ENCODE results near the gene ADNP2.

The ADNP2 gene

DNA sequence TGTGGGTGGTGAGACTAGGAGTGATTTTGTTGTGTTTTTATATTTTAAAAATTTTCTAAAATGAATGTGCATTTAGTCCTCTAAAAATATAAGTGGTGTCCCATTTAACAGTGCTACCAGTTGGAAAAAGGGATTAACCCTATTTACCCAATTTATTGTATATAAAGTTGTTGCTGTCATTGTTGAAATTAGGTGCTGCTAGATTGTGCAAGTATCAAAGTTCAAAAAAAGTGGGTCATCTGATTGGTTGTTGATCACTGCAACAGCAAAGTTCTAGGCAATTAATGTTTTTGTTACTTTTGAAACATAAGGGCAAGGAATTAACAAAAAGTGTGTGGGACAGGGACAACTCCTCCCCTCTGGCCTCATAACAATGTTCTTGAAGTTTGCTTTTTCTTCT, 40.6 kb downstream of the ADNP2 start:
- TF ChIP-seq, protein P1, sequence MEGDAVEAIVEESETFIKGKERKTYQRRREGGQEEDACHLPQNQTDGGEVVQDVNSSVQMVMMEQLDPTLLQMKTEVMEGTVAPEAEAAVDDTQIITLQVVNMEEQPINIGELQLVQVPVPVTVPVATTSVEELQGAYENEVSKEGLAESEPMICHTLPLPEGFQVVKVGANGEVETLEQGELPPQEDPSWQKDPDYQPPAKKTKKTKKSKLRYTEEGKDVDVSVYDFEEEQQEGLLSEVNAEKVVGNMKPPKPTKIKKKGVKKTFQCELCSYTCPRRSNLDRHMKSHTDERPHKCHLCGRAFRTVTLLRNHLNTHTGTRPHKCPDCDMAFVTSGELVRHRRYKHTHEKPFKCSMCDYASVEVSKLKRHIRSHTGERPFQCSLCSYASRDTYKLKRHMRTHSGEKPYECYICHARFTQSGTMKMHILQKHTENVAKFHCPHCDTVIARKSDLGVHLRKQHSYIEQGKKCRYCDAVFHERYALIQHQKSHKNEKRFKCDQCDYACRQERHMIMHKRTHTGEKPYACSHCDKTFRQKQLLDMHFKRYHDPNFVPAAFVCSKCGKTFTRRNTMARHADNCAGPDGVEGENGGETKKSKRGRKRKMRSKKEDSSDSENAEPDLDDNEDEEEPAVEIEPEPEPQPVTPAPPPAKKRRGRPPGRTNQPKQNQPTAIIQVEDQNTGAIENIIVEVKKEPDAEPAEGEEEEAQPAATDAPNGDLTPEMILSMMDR (IDR thresholded peaks at IDR 0.05; ENCODE audit: low read depth, low read length, missing control alignments): no peak
- DNase-seq (ENCODE audit: extremely low read depth, low read depth): no peak
- peak overlapping the region; percentile 54 for H3K4me3 ChIP-seq (replicated peaks; ENCODE audit: low read depth, low read length)

DNA sequence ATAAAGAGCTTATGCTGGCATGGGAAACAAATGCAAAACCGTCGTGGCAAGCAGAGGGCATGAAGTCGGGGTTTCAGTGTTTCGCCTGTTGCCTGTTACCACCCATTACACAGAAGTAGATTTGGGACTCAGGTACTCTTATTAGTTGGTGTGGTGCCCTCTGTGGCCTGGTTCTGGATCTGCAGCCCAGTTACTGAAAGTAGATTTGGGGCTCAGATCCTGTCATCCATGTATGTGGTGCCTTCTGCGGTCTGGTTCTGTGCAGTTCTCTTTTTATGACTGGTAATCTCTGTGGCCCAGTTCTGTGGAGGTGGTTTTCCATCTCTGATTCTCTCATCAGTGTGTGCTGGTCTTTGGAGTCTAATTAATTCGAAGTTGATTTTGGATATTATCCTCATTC, 45.2 kb downstream of the ADNP2 start:
- TF ChIP-seq, protein P1 (IDR thresholded peaks at IDR 0.05; ENCODE audit: low read depth, low read length, missing control alignments): peak; percentile 47
- DNase-seq (ENCODE audit: extremely low read depth, low read depth): no peak
- H3K4me3 ChIP-seq (replicated peaks; ENCODE audit: low read depth, low read length): no peak overlapping the region

DNA sequence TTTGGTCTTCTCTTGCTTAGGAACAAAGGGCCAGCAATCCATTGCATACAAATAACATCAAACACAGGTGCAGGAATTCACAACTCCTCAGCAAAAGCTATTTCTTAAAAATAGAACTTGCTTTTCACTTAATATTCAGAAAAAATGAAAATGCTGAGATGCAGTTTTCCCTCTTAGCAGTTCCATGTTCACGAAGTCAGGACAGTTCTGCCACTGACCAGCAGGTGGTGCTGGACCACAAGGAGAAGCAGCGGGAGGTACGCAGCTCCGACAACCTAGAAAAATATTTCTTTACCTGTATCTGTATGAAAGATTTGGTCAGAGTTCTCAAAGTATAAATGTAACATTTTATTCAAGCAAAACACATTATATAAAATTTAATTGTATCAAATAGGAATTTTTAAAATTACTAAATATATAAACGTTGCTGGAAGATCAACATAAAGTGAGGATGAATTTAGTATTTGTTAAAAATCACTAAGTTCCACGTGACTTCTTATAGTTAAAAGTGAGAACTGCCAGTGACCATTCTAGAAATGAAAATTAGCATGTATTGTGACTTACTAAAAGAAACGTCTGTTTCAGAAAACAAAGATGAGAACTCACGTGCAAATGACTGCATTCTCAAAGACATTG, 48.8 kb downstream of the ADNP2 start:
- no peak overlapping the region for H3K4me3 ChIP-seq (replicated peaks; ENCODE audit: low read depth, low read length)
- TF ChIP-seq, protein P1 (IDR thresholded peaks at IDR 0.05; ENCODE audit: low read depth, low read length, missing control alignments): peak; percentile 99
- DNase-seq (ENCODE audit: extremely low read depth, low read depth): no peak

DNA sequence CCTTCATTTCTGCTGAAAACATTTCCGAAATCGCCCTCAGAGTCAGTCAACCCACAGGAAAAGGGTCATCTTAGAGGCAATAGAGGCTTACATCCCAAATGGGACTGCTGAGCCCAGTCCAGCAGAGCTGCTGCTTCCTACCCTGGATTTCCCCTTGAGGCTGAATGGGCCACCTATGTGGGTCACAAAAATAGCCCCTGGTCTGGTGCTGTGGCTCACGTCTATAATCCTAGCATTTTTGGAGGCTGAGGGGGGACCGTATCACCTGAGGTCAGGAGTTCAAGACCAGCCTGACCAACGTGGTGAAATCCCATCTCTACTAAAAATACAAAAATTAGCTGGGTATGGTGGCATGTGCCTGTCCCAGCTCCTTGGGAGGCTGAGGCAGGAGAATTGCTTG, 49.3 kb downstream of the ADNP2 start:
- TF ChIP-seq, protein P1 (IDR thresholded peaks at IDR 0.05; ENCODE audit: low read depth, low read length, missing control alignments): no peak
- no peak overlapping the region for H3K4me3 ChIP-seq (replicated peaks; ENCODE audit: low read depth, low read length)

DNA sequence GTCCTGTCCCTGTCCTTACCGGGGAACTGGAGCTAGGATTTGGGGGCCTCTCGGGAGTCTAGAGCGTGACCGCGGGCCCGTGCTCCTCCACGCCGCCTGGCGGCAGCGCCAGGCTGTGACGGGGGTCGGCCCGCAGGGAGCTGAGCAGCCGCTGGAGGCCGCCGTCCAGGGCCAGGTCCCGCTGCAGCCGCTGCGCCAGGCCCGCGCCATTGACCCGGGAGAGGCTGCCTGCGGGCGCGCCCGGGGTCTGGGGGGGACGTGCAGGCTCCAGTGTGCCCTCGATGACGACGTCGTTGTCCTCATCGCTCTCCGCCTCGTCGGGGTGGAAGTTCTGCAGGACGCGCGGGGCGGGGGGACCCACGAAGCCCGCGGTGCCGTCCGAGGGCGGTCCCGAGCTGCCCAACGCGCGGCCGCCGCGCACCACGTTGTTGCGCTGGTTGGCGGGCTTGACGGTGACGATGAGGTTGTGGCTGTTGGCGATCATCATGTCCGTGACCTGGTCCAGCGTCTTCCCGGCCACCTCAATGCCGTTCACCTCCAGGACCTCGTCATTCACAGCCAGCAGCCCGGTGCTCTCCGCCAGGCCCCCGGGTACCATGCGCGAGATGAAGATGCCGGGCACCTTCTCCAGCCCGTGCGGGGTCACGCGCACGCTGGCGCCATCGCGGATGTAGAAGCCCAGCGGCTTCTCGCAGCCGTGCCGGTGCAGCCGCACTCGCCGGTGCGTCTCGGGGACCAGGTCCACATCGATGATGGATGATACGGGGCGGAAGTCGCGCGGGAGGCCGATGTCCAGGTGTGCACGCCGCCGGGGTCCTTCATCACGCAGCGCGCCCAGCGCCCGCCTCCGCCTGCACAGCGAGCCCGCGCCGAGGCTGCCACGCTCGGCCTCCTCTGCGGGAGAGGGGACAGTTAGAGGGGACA, 50.9 kb downstream of the ADNP2 start:
- TF ChIP-seq, protein P1 (IDR thresholded peaks at IDR 0.05; ENCODE audit: low read depth, low read length, missing control alignments): no peak
- H3K4me3 ChIP-seq (replicated peaks; ENCODE audit: low read depth, low read length): no peak overlapping the region
- no peak for DNase-seq (ENCODE audit: extremely low read depth, low read depth)

More for the DNA sequence above, 49.3 kb downstream of the ADNP2 start:
- DNase-seq (ENCODE audit: extremely low read depth, low read depth): no peak

DNA sequence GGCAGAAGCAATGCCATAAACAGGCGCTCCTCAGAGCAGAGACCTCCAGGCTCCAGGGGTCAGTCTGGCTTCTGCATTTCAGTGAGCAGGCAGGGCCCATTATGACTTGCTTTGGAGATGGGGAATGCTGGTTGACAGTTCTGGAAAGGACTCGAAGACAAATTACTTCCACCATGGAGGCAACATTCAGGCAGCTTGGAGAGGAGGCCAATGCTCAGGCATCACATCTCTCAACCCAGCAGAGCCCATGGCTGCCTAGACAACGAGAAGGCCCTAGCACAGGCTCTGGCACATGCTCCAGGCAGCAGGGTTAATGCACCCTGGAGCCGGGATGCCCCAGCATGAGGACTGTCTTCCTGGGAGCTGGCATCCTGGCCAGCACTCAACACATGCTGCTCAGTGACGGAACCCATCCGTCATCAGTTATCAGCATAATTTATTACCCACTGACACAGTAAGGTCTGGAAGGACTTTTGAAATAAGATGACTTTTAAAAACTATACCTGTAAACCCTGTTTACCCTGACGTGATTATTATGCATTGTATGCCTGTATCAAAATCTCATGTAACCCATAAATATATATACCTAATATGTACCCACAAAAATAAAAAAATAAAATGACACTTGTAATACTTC, 52.8 kb downstream of the ADNP2 start:
- no peak overlapping the region for H3K4me3 ChIP-seq (replicated peaks; ENCODE audit: low read depth, low read length)
- DNase-seq (ENCODE audit: extremely low read depth, low read depth): no peak
- TF ChIP-seq, protein P1 (IDR thresholded peaks at IDR 0.05; ENCODE audit: low read depth, low read length, missing control alignments): no peak
